Liver (tissue), 3 donors: ENCODE data around the gene DMD.

Source experiments
- TAF1 ChIP-seq: conservative IDR thresholded peaks from 2 replicates; pipeline ENCODE4 v1.6.1; 2016; ENCODE audit warnings: antibody characterized with exemption, mild to moderate bottlenecking
- TF ChIP-seq, protein P1 (sequence below): fragments of 150-350 bp; IDR thresholded peaks from 2 replicates; pipeline ENCODE4 v1.5.1; 2017; ENCODE audit warnings: improper control_type of control experiment, low read depth, low read length; ENCODE audit not compliant: missing input control
- donor health status: healthy.
- donor health status: healthy.

DNA sequence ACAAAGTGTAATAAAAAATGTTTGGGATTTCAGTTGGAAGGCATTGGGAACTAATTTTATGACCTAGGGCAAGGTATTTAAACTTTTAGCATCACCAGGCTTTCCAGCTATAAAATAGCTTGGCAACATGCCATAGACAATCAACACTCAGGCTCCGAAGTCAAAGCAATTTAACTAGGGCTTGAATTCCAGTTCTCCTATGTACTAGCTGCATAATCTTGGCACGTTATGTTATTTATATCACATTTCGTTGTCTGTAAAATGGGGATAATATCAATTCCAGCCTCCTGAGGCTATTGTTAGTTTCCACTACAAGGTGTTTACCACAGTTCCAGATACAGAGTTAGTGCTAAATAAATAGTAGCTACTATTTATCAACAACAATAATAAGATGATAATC is 78.8 kb downstream of the DMD start:
- TF ChIP-seq, protein P1, sequence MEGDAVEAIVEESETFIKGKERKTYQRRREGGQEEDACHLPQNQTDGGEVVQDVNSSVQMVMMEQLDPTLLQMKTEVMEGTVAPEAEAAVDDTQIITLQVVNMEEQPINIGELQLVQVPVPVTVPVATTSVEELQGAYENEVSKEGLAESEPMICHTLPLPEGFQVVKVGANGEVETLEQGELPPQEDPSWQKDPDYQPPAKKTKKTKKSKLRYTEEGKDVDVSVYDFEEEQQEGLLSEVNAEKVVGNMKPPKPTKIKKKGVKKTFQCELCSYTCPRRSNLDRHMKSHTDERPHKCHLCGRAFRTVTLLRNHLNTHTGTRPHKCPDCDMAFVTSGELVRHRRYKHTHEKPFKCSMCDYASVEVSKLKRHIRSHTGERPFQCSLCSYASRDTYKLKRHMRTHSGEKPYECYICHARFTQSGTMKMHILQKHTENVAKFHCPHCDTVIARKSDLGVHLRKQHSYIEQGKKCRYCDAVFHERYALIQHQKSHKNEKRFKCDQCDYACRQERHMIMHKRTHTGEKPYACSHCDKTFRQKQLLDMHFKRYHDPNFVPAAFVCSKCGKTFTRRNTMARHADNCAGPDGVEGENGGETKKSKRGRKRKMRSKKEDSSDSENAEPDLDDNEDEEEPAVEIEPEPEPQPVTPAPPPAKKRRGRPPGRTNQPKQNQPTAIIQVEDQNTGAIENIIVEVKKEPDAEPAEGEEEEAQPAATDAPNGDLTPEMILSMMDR: no peak
- TF ChIP-seq TAF1: no peak
